HG02884 (cell line): ENCODE measurements around the gene OTUB1.

Source experiments
- ATAC-seq: cut with Tn5 transposase; IDR thresholded peaks from one replicate; pipeline ENCODE4 v1.9.1; 2021; ENCODE audit warnings: mild to moderate bottlenecking, moderate library complexity; ENCODE audit not compliant: unreplicated experiment

The OTUB1 gene

DNA sequence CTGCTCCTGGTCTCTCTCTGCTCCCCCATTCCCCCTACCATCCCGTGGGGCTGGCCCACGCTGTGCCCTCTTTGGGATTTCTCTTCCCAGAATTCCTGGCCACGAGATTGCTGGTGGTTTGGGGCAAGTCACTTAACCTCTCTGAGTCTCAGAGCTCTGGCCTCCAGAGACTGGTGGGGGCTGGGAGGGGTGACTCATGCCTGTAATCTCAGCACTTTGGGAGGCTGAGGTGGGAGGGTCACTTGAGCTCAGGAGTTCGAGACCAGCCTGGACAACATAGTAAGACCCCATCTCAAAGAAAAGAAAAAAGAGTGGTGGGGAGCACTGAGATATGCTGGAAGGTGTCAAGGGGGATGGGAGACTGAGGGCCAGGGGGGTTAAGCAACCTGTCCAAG, 18.3 kb downstream of the OTUB1 start:
- no peak for ATAC-seq

DNA sequence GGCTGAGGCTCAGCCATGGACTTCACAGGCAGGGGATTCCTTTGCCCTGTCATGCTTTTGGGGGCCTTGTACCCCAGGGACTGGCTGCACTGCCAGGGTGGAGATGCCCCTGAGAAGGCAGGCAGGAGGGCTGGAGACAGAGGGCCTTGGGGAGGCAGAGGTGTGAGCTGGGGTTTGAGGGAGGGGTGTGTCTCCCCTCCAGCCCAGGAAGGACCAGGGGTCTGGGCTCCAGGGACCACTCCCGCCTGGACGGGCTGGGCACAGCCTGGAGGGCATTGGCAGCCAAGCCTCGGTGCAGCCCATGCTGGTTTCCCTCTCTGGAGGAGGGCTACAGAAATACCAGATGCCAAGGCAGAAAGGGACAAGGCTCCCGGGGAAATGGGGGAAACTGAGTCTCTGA, 19.5 kb downstream of the OTUB1 start:
- no peak for ATAC-seq

DNA sequence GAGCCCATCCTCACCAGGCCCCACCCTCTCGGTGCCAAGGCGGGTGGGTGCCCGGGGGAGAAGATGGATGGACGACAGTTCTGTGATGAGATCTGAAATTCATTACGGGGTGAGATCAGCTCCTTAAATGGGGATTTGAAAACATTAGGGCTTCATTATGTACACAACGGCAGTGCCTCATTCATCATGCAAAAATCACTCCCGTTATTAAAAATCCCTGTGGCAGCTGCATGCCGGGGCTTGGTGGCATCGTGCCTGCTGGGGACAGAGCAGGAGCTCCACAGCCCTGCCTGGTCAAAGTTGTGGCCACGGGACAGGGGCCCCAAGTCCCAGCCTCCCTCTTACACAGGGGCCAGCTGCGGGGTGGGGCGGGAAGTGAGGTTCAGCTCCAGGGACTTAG, 20.2 kb downstream of the OTUB1 start:
- ATAC-seq, result no peak

- no peak for ATAC-seq
Observed at GRCh38 chr11:64007160-64007628, 21.0 kb downstream of the OTUB1 start.

GRCh38 chr11:64007629-64008282, 21.5 kb downstream of the OTUB1 start:
- no peak for ATAC-seq

GRCh38 chr11:64008283-64008913, 22.2 kb downstream of the OTUB1 start:
- ATAC-seq, result no peak

DNA sequence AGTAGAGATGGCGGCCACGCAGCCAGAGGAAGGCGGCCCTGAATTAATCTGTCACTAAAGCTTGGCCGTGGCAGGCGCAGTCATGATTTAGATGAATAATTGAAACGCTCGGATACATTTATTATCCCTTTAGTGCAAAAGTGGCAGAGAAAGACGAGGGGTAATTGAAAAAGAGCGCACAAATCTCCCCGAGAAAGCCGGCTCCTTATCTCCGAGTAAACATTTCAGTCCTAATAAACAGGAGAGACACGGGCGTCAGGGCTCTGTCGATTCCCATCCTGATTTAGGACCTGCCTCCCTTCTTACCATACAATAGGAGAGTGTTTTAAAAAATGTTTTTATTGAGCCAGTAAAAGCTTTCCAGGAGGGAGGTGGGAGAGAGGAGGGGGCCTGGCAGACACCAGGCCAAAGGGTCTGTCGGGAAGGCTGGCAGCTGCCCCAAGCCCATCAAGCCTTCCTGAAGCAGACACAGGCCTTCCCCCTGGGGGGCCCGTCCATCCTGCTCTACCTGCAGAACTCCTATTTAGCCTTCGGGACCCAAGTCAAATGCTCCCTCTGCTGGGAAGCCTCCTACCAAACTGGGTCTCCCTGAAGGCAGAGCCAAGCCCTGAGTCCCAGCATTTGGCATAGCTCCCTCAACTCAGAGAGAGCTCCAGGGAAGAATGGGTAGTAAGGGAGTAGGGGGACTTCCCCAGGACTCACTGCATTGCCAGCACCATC, 22.8 kb downstream of the OTUB1 start:
- no peak for ATAC-seq

DNA sequence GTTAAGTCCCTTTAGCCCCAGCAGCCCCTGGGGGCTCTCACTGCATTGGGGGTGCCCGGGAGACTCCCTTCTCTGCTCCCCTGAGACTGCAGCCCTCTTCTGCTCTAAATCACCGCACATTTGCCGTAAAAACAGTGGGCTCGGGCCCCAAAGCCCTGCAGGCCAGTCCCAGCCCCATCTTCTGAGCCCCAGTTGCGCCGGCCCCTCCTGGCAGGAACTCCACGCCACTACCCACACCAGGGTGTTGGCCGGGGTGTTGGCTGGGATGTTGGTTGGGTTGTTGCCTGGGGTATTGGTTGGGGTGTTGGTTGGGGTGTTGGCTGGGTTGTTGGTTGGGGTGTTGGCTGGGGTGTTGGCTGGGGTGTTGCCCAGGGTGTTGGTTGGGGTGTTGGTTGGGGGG, 23.5 kb downstream of the OTUB1 start:
- ATAC-seq, result no peak

- no peak for ATAC-seq
Observed at GRCh38 chr11:64010783-64011182, 24.5 kb downstream of the OTUB1 start.

DNA sequence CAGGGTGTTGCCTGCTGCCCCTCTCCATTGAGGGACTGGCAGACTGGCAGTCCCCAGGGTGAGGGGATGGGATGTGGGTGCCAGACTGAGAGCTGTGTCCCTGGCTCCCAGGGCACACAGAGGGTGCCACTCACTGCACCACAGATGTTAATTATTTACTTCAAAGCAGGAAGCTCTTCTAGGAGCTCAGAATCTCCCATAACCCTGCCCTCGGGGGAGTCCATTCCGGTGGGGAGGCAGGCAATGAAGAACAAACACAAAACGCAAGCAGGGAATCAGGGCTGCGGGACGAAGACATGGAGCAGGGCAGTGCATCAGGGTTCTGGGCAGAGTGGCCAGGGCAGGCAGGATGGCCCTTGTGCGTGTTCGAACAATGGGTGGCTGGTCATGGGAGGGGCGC, 25.1 kb downstream of the OTUB1 start:
- ATAC-seq, result no peak

- no peak for ATAC-seq
Observed at GRCh38 chr11:64013141-64013896, 27.1 kb downstream of the OTUB1 start.

- ATAC-seq, result no peak
Observed at GRCh38 chr11:64014356-64014755, 28.1 kb downstream of the OTUB1 start.

DNA sequence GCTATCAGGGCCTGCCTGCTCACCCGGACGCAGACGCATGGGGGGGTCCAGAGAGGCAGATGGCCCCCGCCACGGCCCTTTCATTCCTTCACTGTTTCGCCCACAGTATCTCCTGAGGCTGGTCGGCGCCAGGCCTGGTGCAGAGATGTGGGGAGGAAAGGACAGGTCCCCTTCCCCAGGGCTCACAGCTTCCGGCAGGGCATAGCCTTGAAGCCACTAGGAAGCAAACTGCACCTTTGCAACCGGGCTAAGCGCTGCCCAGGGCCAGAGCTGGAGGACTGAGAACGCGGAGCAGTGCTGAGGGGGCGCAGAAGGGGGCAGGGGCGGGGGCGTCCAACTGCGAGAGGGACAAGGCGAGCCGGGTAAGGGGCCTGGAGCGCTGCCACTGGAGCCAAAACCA, 29.3 kb downstream of the OTUB1 start:
- ATAC-seq, result no peak

GRCh38 chr11:64015935-64016845, 30.0 kb downstream of the OTUB1 start:
- no peak for ATAC-seq

- ATAC-seq, result no peak
Observed at GRCh38 chr11:64017945-64018224, 31.6 kb downstream of the OTUB1 start.

DNA sequence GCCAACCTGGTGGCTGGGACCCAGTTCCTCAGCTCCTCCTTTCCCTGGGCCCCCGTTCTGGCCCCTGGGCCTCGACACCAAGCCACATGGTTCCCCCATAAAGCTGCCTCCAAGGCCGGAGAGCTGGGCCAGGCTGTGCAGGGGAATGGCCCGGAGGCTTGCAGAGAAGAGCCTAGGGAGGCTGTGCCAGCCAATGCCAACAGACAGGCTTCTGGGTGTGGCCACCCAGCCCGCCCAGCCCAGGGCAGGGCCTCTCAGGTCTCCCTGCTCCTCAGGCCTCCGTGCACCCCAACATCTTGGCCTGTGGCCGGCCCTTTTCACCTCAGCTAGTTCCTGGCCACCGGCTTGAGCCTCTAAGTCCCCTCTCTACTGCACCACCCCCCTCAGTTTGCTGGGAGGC, 32.1 kb downstream of the OTUB1 start:
- ATAC-seq, result no peak

- ATAC-seq, result no peak
Observed at GRCh38 chr11:64019106-64020037, 33.1 kb downstream of the OTUB1 start.

GRCh38 chr11:64020976-64021756, 34.9 kb downstream of the OTUB1 start:
- ATAC-seq, result no peak

DNA sequence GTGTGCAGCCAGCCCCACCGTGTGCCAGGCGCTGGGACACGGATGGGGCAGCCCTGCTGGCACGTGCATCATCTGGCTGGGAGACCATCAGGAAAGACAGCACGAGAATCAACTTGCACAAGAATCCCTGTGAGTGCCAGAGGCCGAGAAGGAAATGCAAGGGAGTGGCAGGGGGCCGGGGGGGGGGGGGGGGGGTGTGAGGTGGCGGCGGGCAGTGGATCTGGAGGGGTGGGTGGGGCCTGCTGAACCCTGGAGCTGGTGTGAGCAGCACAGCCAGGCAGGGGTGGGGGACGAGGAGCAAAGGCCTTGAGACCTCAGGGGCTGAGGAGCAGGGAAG, 35.5 kb downstream of the OTUB1 start:
- no peak for ATAC-seq
